A549 (cell line): ENCODE data around the gene ADCY3. TPM values are rescaled to one million over a fixed set of nuclear protein-coding genes. Genes with fewer than 3 reads are reported as not detected.
A peak's percentile ranks its signal among the peaks of the same experiment; 100 is the strongest.

Experiments used
- ATAC-seq, 2 experiments: fragments of 200-7000 bp in 1 of 2; fragments of >200 bp in 1 of 2; cut with Nextera tagmentation in 1 of 2; cut with Tn5 transposase in 1 of 2; 3 replicates each; pipeline versions ENCODE4 v1.8.0 to v1.9.1; 2018 to 2020; ENCODE audit warnings: mild to moderate bottlenecking in 1 of 2, moderate library complexity in 1 of 2
- CTCF ChIA-PET: fragments of 300-600 bp; sonication (Branson Sonifier 250); formaldehyde crosslinking; extraction: SDS; loops from one replicate; lab custom pipeline; 2021; ENCODE audit warnings: antibody characterized with exemption, inconsistent platforms; lab: Yijun Ruan, JAX
- POLR2A ChIA-PET: fragments of 350-600 bp; formaldehyde crosslinking; extraction: SDS; loops from one replicate; lab custom pipeline; 2021; ENCODE audit warnings: antibody characterized with exemption, inconsistent platforms; lab: Yijun Ruan, JAX
- DNase-seq, 2 experiments: peaks; one replicate each; pipeline versions ENCODE4 v3.0.0 to v3.0.0-alpha.2; 2011 to 2016; ENCODE audit warnings: low read depth in 1 of 2, low spot score in 1 of 2
- FAIRE-seq: peaks from 2 replicates; lab custom pipeline; 2011; peaks lifted over from hg19 to GRCh38; lab: Jason Lieb, UNC
- H3K27ac ChIP-seq, 2 experiments: fragments of >200 bp; sonication (Bioruptor Twin); formaldehyde crosslinking; 3 replicates each; pipeline ENCODE4 v1.5.1; 2016 to 2017
- H3K4me1 ChIP-seq: fragments of >200 bp; sonication (Bioruptor Twin); formaldehyde crosslinking; 3 replicates; pipeline ENCODE4 v1.6.1; 2016
- H3K4me2 ChIP-seq: fragments of >200 bp; sonication (Bioruptor Twin); formaldehyde crosslinking; 3 replicates; pipeline ENCODE4 v1.6.1; 2016
- H3K4me3 ChIP-seq: fragments of >200 bp; sonication (Bioruptor Twin); formaldehyde crosslinking; 3 replicates; pipeline ENCODE4 v1.5.1; 2016
- H3K9me3 ChIP-seq: fragments of >200 bp; sonication (Bioruptor Twin); formaldehyde crosslinking; 3 replicates; pipeline ENCODE4 v1.6.1; 2016
- ATOH8 ChIP-seq: fragments of 250-450 bp; sonication (Bioruptor Pico); IDR thresholded peaks from 2 replicates; pipeline ENCODE4 v1.5.0; 2020; ENCODE audit warnings: low read depth, mild to moderate bottlenecking, moderate library complexity
- CEBPB ChIP-seq, 2 experiments: fragments of >200 bp in 1 of 2; sonication (Bioruptor Twin) in 1 of 2; formaldehyde crosslinking in 1 of 2; IDR thresholded peaks; 2 replicates each; pipeline ENCODE4 v1.6.1; 2012 to 2016
- CHD2 ChIP-seq: fragments of 150-350 bp; IDR thresholded peaks from 2 replicates; pipeline ENCODE4 v1.6.1; 2014; ENCODE audit warnings: low read length; ENCODE audit not compliant: partially characterized antibody
- CHD4 ChIP-seq: fragments of 200-600 bp; sonication (generic); IDR thresholded peaks from 2 replicates; pipeline ENCODE4 v1.6.1; 2016; ENCODE audit warnings: antibody characterized with exemption, mild to moderate bottlenecking, borderline replicate concordance
- ESRRA ChIP-seq: fragments of 150-350 bp; IDR thresholded peaks from 2 replicates; pipeline ENCODE4 v1.6.1; 2014; ENCODE audit warnings: mild to moderate bottlenecking, low read length, borderline replicate concordance
- GATA3 ChIP-seq: IDR thresholded peaks from 2 replicates; pipeline ENCODE4 v1.6.1; 2012; ENCODE audit warnings: borderline replicate concordance
- JUN ChIP-seq, 2 experiments: fragments of >200 bp; sonication (Bioruptor Twin); formaldehyde crosslinking; IDR thresholded peaks; 2 replicates in 1 of 2; 3 replicates in 1 of 2; pipeline ENCODE4 v1.6.1; 2016 to 2017
- MAFK ChIP-seq: fragments of 450-650 bp; IDR thresholded peaks from 2 replicates; pipeline ENCODE4 v1.6.1; 2014; ENCODE audit not compliant: partially characterized antibody
- MAZ ChIP-seq: fragments of 150-350 bp; IDR thresholded peaks from 2 replicates; pipeline ENCODE4 v1.6.1; 2014; ENCODE audit warnings: antibody characterized with exemption, low read depth, low read length, borderline replicate concordance
- MYC ChIP-seq: IDR thresholded peaks from 2 replicates; pipeline ENCODE4 v1.6.1; 2012; ENCODE audit warnings: mild to moderate bottlenecking, inconsistent platforms, low read length, improper control_type of control experiment, borderline replicate concordance
- NPAS2 ChIP-seq: fragments of 250-450 bp; sonication (Bioruptor Pico); IDR thresholded peaks from 2 replicates; pipeline ENCODE4 v1.8.0; 2022; ENCODE audit warnings: mild to moderate bottlenecking, moderate library complexity, borderline replicate concordance
- NR3C1 ChIP-seq: fragments of >200 bp; sonication (Bioruptor Twin); formaldehyde crosslinking; IDR thresholded peaks from 3 replicates; pipeline ENCODE4 v1.6.1; 2017
- PBX3 ChIP-seq: IDR thresholded peaks from 2 replicates; pipeline ENCODE4 v1.6.1; 2012
- RARB ChIP-seq: fragments of 250-450 bp; sonication (Bioruptor Pico); IDR thresholded peaks from 2 replicates; pipeline ENCODE4 v1.8.0; 2021; ENCODE audit warnings: mild to moderate bottlenecking, moderate library complexity
- REST ChIP-seq: fragments of 200-600 bp; sonication (generic); IDR thresholded peaks from 2 replicates; pipeline ENCODE4 v1.6.1; 2016; ENCODE audit warnings: antibody characterized with exemption, mild to moderate bottlenecking, moderate library complexity
- SREBF2 ChIP-seq: fragments of 450-650 bp; IDR thresholded peaks from 2 replicates; pipeline ENCODE4 v1.6.1; 2014; ENCODE audit warnings: mild to moderate bottlenecking, moderate library complexity
- ZSCAN20 ChIP-seq: fragments of 250-450 bp; sonication (Bioruptor Pico); IDR thresholded peaks from 2 replicates; pipeline ENCODE4 v1.8.0; 2022; ENCODE audit warnings: mild to moderate bottlenecking, moderate library complexity
- WGBS: methylation state at CpG from one replicate; pipeline ENCODE4 v1.1.6; 2017; ENCODE audit errors: missing lambda C conversion rate; 5-methylcytosine and 5-hydroxymethylcytosine counted together
- polyA plus RNA-seq, 4 experiments: library from polyadenylated mRNA; depleted of rRNA in 3 of 4; stranded (reverse); fragments of >200 nt; fragmentation: RNase III in 1 of 4; extraction: RNeasy Plus Mini Kit Qiagen cat#74134 plus additional on column Dnase treatment in 1 of 4; gene quantifications; 2 replicates in 3 of 4; 3 replicates in 1 of 4; pipeline ENCODE4 v1.2.3, GENCODE V29; 2011 to 2017
- TF ChIP-seq, protein P1 (sequence below): fragments of >200 bp; sonication (Bioruptor Twin); formaldehyde crosslinking; IDR thresholded peaks from 3 replicates; pipeline ENCODE4 v1.5.1; 2016
- TF ChIP-seq, protein P2 (sequence below): IDR thresholded peaks from 2 replicates; pipeline ENCODE4 v1.6.1; 2012; ENCODE audit warnings: low read depth, borderline replicate concordance
- TF ChIP-seq, protein P3 (sequence below): IDR thresholded peaks from 2 replicates; pipeline ENCODE4 v1.6.1; 2012

Gene ADCY3
- polyA plus RNA-seq, 2 of the 4 experiments (the other 2 are of a cell fraction): 37.4 to 65.4 TPM

DNA sequence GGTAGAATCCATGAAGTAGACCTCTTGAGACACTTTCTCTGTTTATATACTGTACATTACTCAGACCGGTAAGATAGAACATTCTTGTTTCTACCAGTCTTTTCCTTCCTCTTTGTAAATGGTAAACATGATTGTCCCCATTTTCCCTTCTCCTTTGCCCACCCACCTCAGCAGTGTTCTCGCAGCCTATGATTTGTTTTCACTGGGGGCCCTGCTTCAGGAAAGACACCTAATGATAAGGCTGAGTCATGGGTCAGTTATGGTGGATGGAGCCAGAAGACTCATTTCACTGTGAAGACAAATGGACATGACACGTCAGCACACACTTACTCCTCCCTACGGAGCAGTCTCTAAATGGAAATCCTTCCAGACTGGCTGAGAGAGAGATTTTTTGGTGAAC lies 103.2 kb downstream of the ADCY3 start:
- 70% methylated on average over 4 of the region's 4 CpGs for WGBS
- Histone ChIP-seq H3K4me2 (no peak overlapping the region), H3K9me3 (no peaks in the 10 kb centered on the region), H3K27ac (peak overlapping the region in 1 of 2 experiments; percentile 6; a peak in 1 of 6 replicates), H3K4me3 (no peak overlapping the region), H3K4me1 (peaks cover 10% of the 10 kb centered on the region)
- ChIA-PET CTCF (interaction anchor here (1.1 to 15.3 kb wide), 4 partner anchors 10 to 410 kb away, joined by 6 to 252 read pairs (median 18); partner anchors contain the start of genes CENPO and PTRHD1), POLR2A (interaction anchor here (0.6 kb wide), 1 partner anchor 11 kb away, joined by 8 read pairs; no protein-coding TSS in a partner anchor)
- FAIRE-seq: no peak
- ATAC-seq: no peak
- no peak for TF ChIP-seq CEBPB (IDR thresholded peaks at IDR 0.05)
- TF ChIP-seq MAFK: peak; percentile 7
- no peak for DNase-seq

- ChIA-PET CTCF (interaction anchor here (0.6 to 3.2 kb wide), 3 partner anchors 11 to 488 kb away, joined by 3 to 22 read pairs (median 8); no protein-coding TSS in a partner anchor), POLR2A (no interaction called here)
- TF ChIP-seq SREBF2 (no peak), REST (no peak), CHD4 (no peak), NR3C1 (no peak), GATA3 (no peak), CHD2 (no peak), ZSCAN20 (CRISPR knock-in tag) (no peak), ESRRA (no peak), JUN (IDR thresholded peaks at IDR 0.05) (no peak), CEBPB (IDR thresholded peaks at IDR 0.05) (no peak), MAZ (no peak), MAFK (no peak), PBX3 (no peak), ATOH8 (CRISPR knock-in tag) (no peak), NPAS2 (CRISPR knock-in tag) (no peak), MYC (no peak), RARB (CRISPR knock-in tag) (no peak)
- TF ChIP-seq, protein P1, sequence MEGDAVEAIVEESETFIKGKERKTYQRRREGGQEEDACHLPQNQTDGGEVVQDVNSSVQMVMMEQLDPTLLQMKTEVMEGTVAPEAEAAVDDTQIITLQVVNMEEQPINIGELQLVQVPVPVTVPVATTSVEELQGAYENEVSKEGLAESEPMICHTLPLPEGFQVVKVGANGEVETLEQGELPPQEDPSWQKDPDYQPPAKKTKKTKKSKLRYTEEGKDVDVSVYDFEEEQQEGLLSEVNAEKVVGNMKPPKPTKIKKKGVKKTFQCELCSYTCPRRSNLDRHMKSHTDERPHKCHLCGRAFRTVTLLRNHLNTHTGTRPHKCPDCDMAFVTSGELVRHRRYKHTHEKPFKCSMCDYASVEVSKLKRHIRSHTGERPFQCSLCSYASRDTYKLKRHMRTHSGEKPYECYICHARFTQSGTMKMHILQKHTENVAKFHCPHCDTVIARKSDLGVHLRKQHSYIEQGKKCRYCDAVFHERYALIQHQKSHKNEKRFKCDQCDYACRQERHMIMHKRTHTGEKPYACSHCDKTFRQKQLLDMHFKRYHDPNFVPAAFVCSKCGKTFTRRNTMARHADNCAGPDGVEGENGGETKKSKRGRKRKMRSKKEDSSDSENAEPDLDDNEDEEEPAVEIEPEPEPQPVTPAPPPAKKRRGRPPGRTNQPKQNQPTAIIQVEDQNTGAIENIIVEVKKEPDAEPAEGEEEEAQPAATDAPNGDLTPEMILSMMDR: no peak
- TF ChIP-seq, protein P2, sequence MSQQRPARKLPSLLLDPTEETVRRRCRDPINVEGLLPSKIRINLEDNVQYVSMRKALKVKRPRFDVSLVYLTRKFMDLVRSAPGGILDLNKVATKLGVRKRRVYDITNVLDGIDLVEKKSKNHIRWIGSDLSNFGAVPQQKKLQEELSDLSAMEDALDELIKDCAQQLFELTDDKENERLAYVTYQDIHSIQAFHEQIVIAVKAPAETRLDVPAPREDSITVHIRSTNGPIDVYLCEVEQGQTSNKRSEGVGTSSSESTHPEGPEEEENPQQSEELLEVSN: no peak
- TF ChIP-seq, protein P3, sequence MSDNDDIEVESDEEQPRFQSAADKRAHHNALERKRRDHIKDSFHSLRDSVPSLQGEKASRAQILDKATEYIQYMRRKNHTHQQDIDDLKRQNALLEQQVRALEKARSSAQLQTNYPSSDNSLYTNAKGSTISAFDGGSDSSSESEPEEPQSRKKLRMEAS: no peak
- WGBS: 86% methylated on average over 6 of the region's 6 CpGs
- FAIRE-seq (no peak), ATAC-seq (no peak), DNase-seq (no peak)
- Histone ChIP-seq H3K27ac (no peak overlapping the region), H3K4me1 (peaks cover 10% of the 10 kb centered on the region), H3K4me2 (no peak overlapping the region), H3K4me3 (no peak overlapping the region), H3K9me3 (no peaks in the 10 kb centered on the region)
These were observed 103.6 kb downstream of the ADCY3 start for GRCh38 chr2:24816404-24816803.
